Suprapubic skin (tissue), 4 donors: Measurements from ENCODE around the gene ADAM8. TPM values are rescaled to one million over a fixed set of nuclear protein-coding genes. Genes with fewer than 3 reads are reported as not detected.

Experiments
- DNase-seq, 2 donors: peaks; one replicate each; pipeline ENCODE4 v3.0.0-alpha.2; 2019; ENCODE audit warnings: low spot score in 2 of 2
- H3K27ac ChIP-seq: fragments of 200-600 bp; sonication (generic); one replicate; pipeline ENCODE4 v1.5.1; 2019
- H3K27me3 ChIP-seq: fragments of 200-600 bp; sonication (generic); one replicate; pipeline ENCODE4 v1.5.1; 2019
- H3K36me3 ChIP-seq: fragments of 200-600 bp; sonication (generic); one replicate; pipeline ENCODE4 v1.5.1; 2019
- H3K4me1 ChIP-seq: fragments of 200-600 bp; sonication (generic); one replicate; pipeline ENCODE4 v1.5.1; 2019
- H3K4me3 ChIP-seq: fragments of 200-600 bp; sonication (generic); one replicate; pipeline ENCODE4 v1.5.1; 2019; ENCODE audit warnings: mild to moderate bottlenecking
- H3K9me3 ChIP-seq: fragments of 200-600 bp; sonication (generic); one replicate; pipeline ENCODE4 v1.5.1; 2019
- CTCF ChIP-seq, 2 donors: fragments of 200-600 bp in 1 of 2; fragments of 450-650 bp in 1 of 2; sonication (generic) in 1 of 2; IDR thresholded peaks; one replicate each; pipeline ENCODE4 v1.5.1; 2016 to 2019; ENCODE audit warnings: antibody characterized with exemption in 2 of 2, mild to moderate bottlenecking in 1 of 2, moderate library complexity in 1 of 2
- EP300 ChIP-seq: sonication (generic); formaldehyde crosslinking; IDR thresholded peaks from one replicate; pipeline ENCODE4 v1.6.1; 2017; ENCODE audit warnings: antibody characterized with exemption
- POLR2A ChIP-seq, 2 donors: fragments of 450-650 bp; IDR thresholded peaks; one replicate each; pipeline ENCODE4 v1.6.1; 2017; ENCODE audit warnings: antibody characterized with exemption in 2 of 2, mild to moderate bottlenecking in 2 of 2, moderate library complexity in 2 of 2
- POLR2AphosphoS5 ChIP-seq, 3 donors: sonication (generic); formaldehyde crosslinking; IDR thresholded peaks; one replicate each; pipeline ENCODE4 v1.6.1; 2017; ENCODE audit warnings: antibody characterized with exemption in 3 of 3
- WGBS: methylation state at CpG from one replicate; pipeline ENCODE4 v1.1.5; 2018; 5-methylcytosine and 5-hydroxymethylcytosine counted together
- total RNA-seq, 4 donors: library from RNA; depleted of rRNA; stranded (reverse); fragments of >200 nt; gene quantifications; one replicate each; pipeline ENCODE4 v1.1.0, GENCODE V29; 2016

Gene ADAM8
- total RNA-seq, 4 donors from 2014 or later, result 3.0 to 18.4 (median 4.1) TPM

- Histone ChIP-seq H3K4me1 (peaks cover 7% of the 10 kb centered on the region), H3K27ac (no peak overlapping the region), H3K27me3 (no peaks in the 10 kb centered on the region), H3K36me3 (peaks cover 37% of the 10 kb centered on the region), H3K4me3 (no peak overlapping the region), H3K9me3 (no peaks in the 10 kb centered on the region)
- TF ChIP-seq EP300 (no peak), POLR2A (IDR thresholded peaks at IDR 0.05) (no peak), CTCF (IDR thresholded peaks at IDR 0.05) (no peak), POLR2AphosphoS5 (IDR thresholded peaks at IDR 0.05) (no peak)
- 81% methylated on average over 3 of the region's 4 CpGs for WGBS
- DNase-seq, result no peak
These were observed 36.5 kb upstream of the ADAM8 start for GRCh38 chr10:133313192-133313591.

GRCh38 chr10:133312769-133313145 is 36.1 kb upstream of the ADAM8 start:
- no peak overlapping the region for H3K4me3 ChIP-seq
- DNase-seq, result no peak
- H3K27ac ChIP-seq, result no peak overlapping the region
- no peaks in the 10 kb centered on the region for H3K9me3 ChIP-seq
- H3K36me3 ChIP-seq, result peaks cover 37% of the 10 kb centered on the region
- no peaks in the 10 kb centered on the region for H3K27me3 ChIP-seq
- 92% methylated on average over 9 of the region's 9 CpGs for WGBS
- TF ChIP-seq POLR2AphosphoS5 (IDR thresholded peaks at IDR 0.05), result no peak
- TF ChIP-seq POLR2A (IDR thresholded peaks at IDR 0.05), result no peak
- TF ChIP-seq EP300, result no peak
- no peak for TF ChIP-seq CTCF (IDR thresholded peaks at IDR 0.05)
- H3K4me1 ChIP-seq, result peaks cover 10% of the 10 kb centered on the region

GRCh38 chr10:133312016-133312768 is 35.5 kb upstream of the ADAM8 start:
- no peak overlapping the region for H3K27ac ChIP-seq
- WGBS, result 91% methylated on average over 22 of the region's 23 CpGs
- H3K36me3 ChIP-seq, result peaks cover 37% of the 10 kb centered on the region
- DNase-seq, result no peak
- H3K27me3 ChIP-seq, result no peaks in the 10 kb centered on the region
- TF ChIP-seq EP300 (no peak), POLR2AphosphoS5 (IDR thresholded peaks at IDR 0.05) (no peak), CTCF (IDR thresholded peaks at IDR 0.05) (no peak), POLR2A (IDR thresholded peaks at IDR 0.05) (no peak)
- H3K4me1 ChIP-seq, result peaks cover 16% of the 10 kb centered on the region
- H3K9me3 ChIP-seq, result no peaks in the 10 kb centered on the region
- no peak overlapping the region for H3K4me3 ChIP-seq

- TF ChIP-seq EP300 (no peak), CTCF (IDR thresholded peaks at IDR 0.05) (no peak), POLR2A (IDR thresholded peaks at IDR 0.05) (no peak), POLR2AphosphoS5 (IDR thresholded peaks at IDR 0.05) (no peak)
- Histone ChIP-seq H3K9me3 (no peaks in the 10 kb centered on the region), H3K36me3 (peaks cover 37% of the 10 kb centered on the region), H3K27ac (no peak overlapping the region), H3K4me3 (no peak overlapping the region), H3K27me3 (no peaks in the 10 kb centered on the region), H3K4me1 (peaks cover 22% of the 10 kb centered on the region)
- DNase-seq, result no peak
- 92% methylated on average over 10 of the region's 10 CpGs for WGBS
These were observed 34.9 kb upstream of the ADAM8 start for GRCh38 chr10:133311570-133311969.

- TF ChIP-seq POLR2A (IDR thresholded peaks at IDR 0.05) (no peak), CTCF (IDR thresholded peaks at IDR 0.05) (no peak), POLR2AphosphoS5 (IDR thresholded peaks at IDR 0.05) (no peak), EP300 (no peak)
- no peaks in the 10 kb centered on the region for H3K9me3 ChIP-seq
- H3K36me3 ChIP-seq, result peaks cover 37% of the 10 kb centered on the region
- peaks cover 30% of the 10 kb centered on the region for H3K4me1 ChIP-seq
- no peak overlapping the region for H3K4me3 ChIP-seq
- DNase-seq, result no peak
- 97% methylated on average over 8 of the region's 8 CpGs for WGBS
- H3K27me3 ChIP-seq, result no peaks in the 10 kb centered on the region
- no peak overlapping the region for H3K27ac ChIP-seq
These were observed 34.1 kb upstream of the ADAM8 start for GRCh38 chr10:133310789-133311188.
